Neural cell (in vitro differentiated cells): ENCODE measurements around the gene CASR. TPM values are rescaled to one million over a fixed set of nuclear protein-coding genes. Genes with fewer than 3 reads are reported as not detected.

Experiments
- H2AFZ ChIP-seq: fragments of 200-600, 300-800 bp; sonication (generic), shearing (Covaris generic); 2 replicates; pipeline ENCODE4 v1.6.0; 2014; ENCODE audit warnings: low read depth, mild to moderate bottlenecking, antibody characterized with exemption, low read length, moderate library complexity
- H3F3A ChIP-seq: fragments of 200-600 bp; shearing (Covaris generic); 2 replicates; pipeline ENCODE4 v1.6.1; 2016; ENCODE audit warnings: mild to moderate bottlenecking, moderate library complexity, mixed read lengths, antibody characterized with exemption, low read length; ENCODE audit not compliant: insufficient read depth, poor library complexity, severe bottlenecking
- H3K27ac ChIP-seq: fragments of 200-600, 300-800 bp; sonication (generic), shearing (Covaris generic); 2 replicates; pipeline ENCODE4 v1.5.1; 2014; ENCODE audit warnings: mild to moderate bottlenecking, low read length, moderate library complexity
- H3K27me3 ChIP-seq: fragments of 300-800, 200-600 bp; sonication (generic), shearing (Covaris generic); 2 replicates; pipeline ENCODE4 v1.6.0; 2014; ENCODE audit warnings: mild to moderate bottlenecking, low read depth, low read length, moderate library complexity; ENCODE audit not compliant: insufficient read depth
- H3K36me3 ChIP-seq: fragments of 300-800, 200-600 bp; sonication (generic), shearing (Covaris generic); 2 replicates; pipeline ENCODE4 v1.5.1; 2014; ENCODE audit warnings: mild to moderate bottlenecking, antibody characterized with exemption, low read length, moderate library complexity; ENCODE audit not compliant: insufficient read depth
- H3K4me2 ChIP-seq: fragments of 300-800, 200-600 bp; sonication (generic), shearing (Covaris generic); 2 replicates; pipeline ENCODE4 v1.6.0; 2014; ENCODE audit warnings: mild to moderate bottlenecking, low read length
- H3K4me3 ChIP-seq: fragments of 300-800, 200-600 bp; sonication (generic), shearing (Covaris generic); 2 replicates; pipeline ENCODE4 v1.5.1; 2014; ENCODE audit warnings: mild to moderate bottlenecking, low read length, moderate library complexity
- H3K79me2 ChIP-seq: fragments of 200-600 bp; shearing (Covaris generic); replicated peaks from 2 replicates; pipeline ENCODE4 v1.6.0; 2014; ENCODE audit warnings: mild to moderate bottlenecking, low read length, moderate library complexity; ENCODE audit not compliant: insufficient read depth
- H3K9ac ChIP-seq: fragments of 300-800, 200-600 bp; sonication (generic), shearing (Covaris generic); 2 replicates; pipeline ENCODE4 v1.6.1; 2016; ENCODE audit warnings: mild to moderate bottlenecking, low read length, mixed read lengths
- H3K9me2 ChIP-seq: fragments of 200-600 bp; shearing (Covaris generic); 2 replicates; pipeline ENCODE4 v1.6.1; 2016; ENCODE audit warnings: mild to moderate bottlenecking, low read length, mixed read lengths; ENCODE audit not compliant: insufficient read depth
- H3K9me3 ChIP-seq: fragments of 200-600, 300-800 bp; sonication (generic), shearing (Covaris generic); 2 replicates; pipeline ENCODE4 v1.6.1; 2016; ENCODE audit warnings: mild to moderate bottlenecking, mixed run types, low read length, moderate library complexity, mixed read lengths
- H4K20me1 ChIP-seq: fragments of 200-600 bp; shearing (Covaris generic); 2 replicates; pipeline ENCODE4 v1.6.1; 2016; ENCODE audit warnings: mild to moderate bottlenecking, mixed run types; ENCODE audit not compliant: insufficient read depth
- EP300 ChIP-seq: fragments of 450-650 bp; conservative IDR thresholded peaks from 2 replicates; pipeline ENCODE4 v1.6.1; 2014; ENCODE audit warnings: antibody characterized with exemption, mild to moderate bottlenecking, moderate library complexity; ENCODE audit not compliant: poor library complexity, severe bottlenecking
- EZH2 ChIP-seq: fragments of 200-600, 300-800 bp; shearing (Covaris generic), sonication (generic); IDR thresholded peaks from 2 replicates; pipeline ENCODE4 v1.6.1; 2014; ENCODE audit warnings: antibody characterized with exemption, low read length, borderline replicate concordance, mild to moderate bottlenecking; ENCODE audit not compliant: insufficient read depth, poor library complexity, severe bottlenecking
- RAD21 ChIP-seq: fragments of 450-650 bp; conservative IDR thresholded peaks from 2 replicates; pipeline ENCODE4 v1.6.1; 2014; ENCODE audit warnings: antibody characterized with exemption, mild to moderate bottlenecking, moderate library complexity
- SMC3 ChIP-seq: fragments of 450-650 bp; conservative IDR thresholded peaks from 2 replicates; pipeline ENCODE4 v1.6.1; 2014; ENCODE audit warnings: antibody characterized with exemption, mild to moderate bottlenecking, moderate library complexity; ENCODE audit not compliant: poor library complexity
- TAF1 ChIP-seq: IDR thresholded peaks from 2 replicates; pipeline ENCODE4 v1.6.1; 2012; ENCODE audit warnings: low read depth
- polyA plus RNA-seq: library from polyadenylated mRNA; depleted of rRNA; stranded (reverse); fragments of >200 nt; gene quantifications from 2 replicates; pipeline ENCODE4 v1.2.3, GENCODE V29; 2014
- TF ChIP-seq, protein P1 (sequence below): IDR thresholded peaks from 2 replicates; pipeline ENCODE4 v1.6.1; 2012; ENCODE audit warnings: borderline replicate concordance
- TF ChIP-seq, protein P2 (sequence below): fragments of 450-650 bp; IDR thresholded peaks from 2 replicates; pipeline ENCODE4 v1.5.1; 2014; ENCODE audit warnings: antibody characterized with exemption, mild to moderate bottlenecking, moderate library complexity; ENCODE audit not compliant: poor library complexity, severe bottlenecking

CASR gene
- polyA plus RNA-seq, 1 donor from 2014 or later: not detected

DNA sequence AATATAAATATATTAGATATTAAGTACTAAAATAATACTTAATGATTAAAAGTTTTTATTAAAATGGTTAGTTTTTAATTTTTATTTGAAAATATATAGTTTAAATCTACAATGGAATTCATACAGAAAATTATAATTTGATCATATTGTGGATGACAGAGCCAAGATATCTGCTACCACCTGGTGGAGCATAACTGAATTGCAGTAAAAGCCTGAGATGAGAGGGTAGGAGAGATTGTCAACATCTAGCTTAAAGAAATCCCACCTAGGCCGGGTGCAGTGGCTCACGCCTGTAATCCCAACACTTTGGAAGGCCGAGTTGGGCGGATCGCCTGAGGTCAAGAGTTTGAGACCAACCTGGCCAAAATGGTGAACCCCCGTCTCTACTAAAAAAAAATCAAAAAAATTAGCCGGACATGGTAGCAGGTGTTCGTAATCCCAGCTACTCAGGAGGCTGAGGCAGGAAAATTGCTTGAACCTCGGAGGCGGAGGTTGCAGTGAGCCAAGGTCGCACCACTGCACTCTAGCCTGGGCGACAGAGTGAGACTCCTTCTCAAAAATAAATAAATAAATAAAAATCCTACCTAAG, 116.5 kb downstream of the CASR start:
- no peaks in the 10 kb centered on the region for H3K27me3 ChIP-seq

DNA sequence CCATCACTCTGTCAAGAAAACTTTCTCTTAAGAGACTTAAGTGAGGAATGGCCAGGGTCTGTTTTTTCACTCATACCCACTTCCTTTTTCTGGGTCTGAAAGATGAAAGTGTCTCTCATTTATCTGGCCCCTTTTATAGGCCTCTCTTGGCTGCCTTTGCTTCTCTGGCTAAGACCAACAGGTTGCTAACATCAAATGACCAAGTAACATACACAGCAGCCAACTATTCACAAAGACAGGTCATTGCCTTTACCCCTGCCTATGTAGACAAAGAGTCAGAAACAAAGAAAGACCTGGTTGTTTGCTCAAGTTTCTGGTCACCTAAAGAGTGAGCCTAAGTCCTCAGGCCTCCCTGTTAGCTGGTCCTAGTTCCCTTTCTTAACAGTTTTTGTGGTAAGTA, 117.6 kb downstream of the CASR start:
- no peaks in the 10 kb centered on the region for H3F3A ChIP-seq

More for the DNA sequence above, 116.5 kb downstream of the CASR start:
- Histone ChIP-seq H3K27ac (no peak overlapping the region), H3K9me3 (no peaks in the 10 kb centered on the region), H3K9ac (no peak overlapping the region), H2AFZ (no peak overlapping the region), H3K36me3 (no peaks in the 10 kb centered on the region), H3K4me3 (no peak overlapping the region), H3K4me2 (no peak overlapping the region), H3F3A (no peaks in the 10 kb centered on the region), H3K79me2 (no peaks in the 10 kb centered on the region), H3K9me2 (no peaks in the 10 kb centered on the region), H4K20me1 (no peaks in the 10 kb centered on the region)
- TF ChIP-seq, protein P1, sequence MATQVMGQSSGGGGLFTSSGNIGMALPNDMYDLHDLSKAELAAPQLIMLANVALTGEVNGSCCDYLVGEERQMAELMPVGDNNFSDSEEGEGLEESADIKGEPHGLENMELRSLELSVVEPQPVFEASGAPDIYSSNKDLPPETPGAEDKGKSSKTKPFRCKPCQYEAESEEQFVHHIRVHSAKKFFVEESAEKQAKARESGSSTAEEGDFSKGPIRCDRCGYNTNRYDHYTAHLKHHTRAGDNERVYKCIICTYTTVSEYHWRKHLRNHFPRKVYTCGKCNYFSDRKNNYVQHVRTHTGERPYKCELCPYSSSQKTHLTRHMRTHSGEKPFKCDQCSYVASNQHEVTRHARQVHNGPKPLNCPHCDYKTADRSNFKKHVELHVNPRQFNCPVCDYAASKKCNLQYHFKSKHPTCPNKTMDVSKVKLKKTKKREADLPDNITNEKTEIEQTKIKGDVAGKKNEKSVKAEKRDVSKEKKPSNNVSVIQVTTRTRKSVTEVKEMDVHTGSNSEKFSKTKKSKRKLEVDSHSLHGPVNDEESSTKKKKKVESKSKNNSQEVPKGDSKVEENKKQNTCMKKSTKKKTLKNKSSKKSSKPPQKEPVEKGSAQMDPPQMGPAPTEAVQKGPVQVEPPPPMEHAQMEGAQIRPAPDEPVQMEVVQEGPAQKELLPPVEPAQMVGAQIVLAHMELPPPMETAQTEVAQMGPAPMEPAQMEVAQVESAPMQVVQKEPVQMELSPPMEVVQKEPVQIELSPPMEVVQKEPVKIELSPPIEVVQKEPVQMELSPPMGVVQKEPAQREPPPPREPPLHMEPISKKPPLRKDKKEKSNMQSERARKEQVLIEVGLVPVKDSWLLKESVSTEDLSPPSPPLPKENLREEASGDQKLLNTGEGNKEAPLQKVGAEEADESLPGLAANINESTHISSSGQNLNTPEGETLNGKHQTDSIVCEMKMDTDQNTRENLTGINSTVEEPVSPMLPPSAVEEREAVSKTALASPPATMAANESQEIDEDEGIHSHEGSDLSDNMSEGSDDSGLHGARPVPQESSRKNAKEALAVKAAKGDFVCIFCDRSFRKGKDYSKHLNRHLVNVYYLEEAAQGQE: no peak
- peak; percentile 23 for TF ChIP-seq RAD21
- TF ChIP-seq SMC3: no peak
- TF ChIP-seq TAF1: no peak
- TF ChIP-seq EZH2: no peak
- TF ChIP-seq, protein P2, sequence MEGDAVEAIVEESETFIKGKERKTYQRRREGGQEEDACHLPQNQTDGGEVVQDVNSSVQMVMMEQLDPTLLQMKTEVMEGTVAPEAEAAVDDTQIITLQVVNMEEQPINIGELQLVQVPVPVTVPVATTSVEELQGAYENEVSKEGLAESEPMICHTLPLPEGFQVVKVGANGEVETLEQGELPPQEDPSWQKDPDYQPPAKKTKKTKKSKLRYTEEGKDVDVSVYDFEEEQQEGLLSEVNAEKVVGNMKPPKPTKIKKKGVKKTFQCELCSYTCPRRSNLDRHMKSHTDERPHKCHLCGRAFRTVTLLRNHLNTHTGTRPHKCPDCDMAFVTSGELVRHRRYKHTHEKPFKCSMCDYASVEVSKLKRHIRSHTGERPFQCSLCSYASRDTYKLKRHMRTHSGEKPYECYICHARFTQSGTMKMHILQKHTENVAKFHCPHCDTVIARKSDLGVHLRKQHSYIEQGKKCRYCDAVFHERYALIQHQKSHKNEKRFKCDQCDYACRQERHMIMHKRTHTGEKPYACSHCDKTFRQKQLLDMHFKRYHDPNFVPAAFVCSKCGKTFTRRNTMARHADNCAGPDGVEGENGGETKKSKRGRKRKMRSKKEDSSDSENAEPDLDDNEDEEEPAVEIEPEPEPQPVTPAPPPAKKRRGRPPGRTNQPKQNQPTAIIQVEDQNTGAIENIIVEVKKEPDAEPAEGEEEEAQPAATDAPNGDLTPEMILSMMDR: peak; percentile 38

More for the DNA sequence above, 117.6 kb downstream of the CASR start:
- no peaks in the 10 kb centered on the region for H3K27me3 ChIP-seq
- H3K4me3 ChIP-seq: no peak overlapping the region
- H2AFZ ChIP-seq: no peak overlapping the region
- H3K4me2 ChIP-seq: no peak overlapping the region
- H3K27ac ChIP-seq: no peak overlapping the region
- no peaks in the 10 kb centered on the region for H3K9me3 ChIP-seq
- no peak for TF ChIP-seq EP300
- TF ChIP-seq RAD21: no peak
- no peak for TF ChIP-seq TAF1
- TF ChIP-seq EZH2: no peak
- TF ChIP-seq, protein P2: no peak
- H3K9me2 ChIP-seq: no peaks in the 10 kb centered on the region
- H3K9ac ChIP-seq: no peak overlapping the region
- no peaks in the 10 kb centered on the region for H3K79me2 ChIP-seq
- H4K20me1 ChIP-seq: no peaks in the 10 kb centered on the region
- H3K36me3 ChIP-seq: no peaks in the 10 kb centered on the region
